HEK293T (cell line): ENCODE measurements around the gene ZBTB40.

Experiments used
- CTCF ChIA-PET: fragments of 350-600 bp; formaldehyde crosslinking; extraction: SDS; loops from one replicate; lab custom pipeline; 2021; ENCODE audit warnings: antibody characterized with exemption, inconsistent platforms; lab: Yijun Ruan, JAX
- POLR2A ChIA-PET: fragments of 350-600 bp; formaldehyde crosslinking; extraction: SDS; loops from one replicate; lab custom pipeline; 2020; ENCODE audit warnings: antibody characterized with exemption, inconsistent platforms; lab: Yijun Ruan, JAX
- DNase-seq: peaks from one replicate; pipeline ENCODE4 v3.0.0; 2012; ENCODE audit warnings: mixed read lengths; ENCODE audit errors: extremely low spot score
- ARNT ChIP-seq: fragments of 450-650 bp; IDR thresholded peaks from 2 replicates; pipeline ENCODE4 v1.6.1; 2017; ENCODE audit warnings: mild to moderate bottlenecking
- BHLHE40 ChIP-seq: fragments of 450-650 bp; IDR thresholded peaks from 2 replicates; pipeline ENCODE4 v1.6.1; 2016; ENCODE audit warnings: mild to moderate bottlenecking, moderate library complexity, borderline replicate concordance
- CTBP1 ChIP-seq: fragments of 450-650 bp; IDR thresholded peaks from 2 replicates; pipeline ENCODE4 v1.6.1; 2016; ENCODE audit warnings: borderline replicate concordance
- ELF4 ChIP-seq: fragments of 450-650 bp; IDR thresholded peaks from 2 replicates; pipeline ENCODE4 v1.6.1; 2017; ENCODE audit warnings: antibody characterized with exemption
- FOXA1 ChIP-seq: fragments of 450-650 bp; IDR thresholded peaks from 2 replicates; pipeline ENCODE4 v1.6.1; 2016; ENCODE audit warnings: mild to moderate bottlenecking
- FOXK2 ChIP-seq: fragments of 450-650 bp; IDR thresholded peaks from 2 replicates; pipeline ENCODE4 v1.6.1; 2016; ENCODE audit warnings: mild to moderate bottlenecking
- FOXM1 ChIP-seq: fragments of 450-650 bp; IDR thresholded peaks from 2 replicates; pipeline ENCODE4 v1.6.1; 2017; ENCODE audit warnings: mild to moderate bottlenecking, borderline replicate concordance
- HDGF ChIP-seq: fragments of 450-650 bp; IDR thresholded peaks from 2 replicates; pipeline ENCODE4 v1.6.1; 2017; ENCODE audit warnings: antibody characterized with exemption, borderline replicate concordance
- L3MBTL2 ChIP-seq: fragments of 450-650 bp; conservative IDR thresholded peaks from 2 replicates; pipeline ENCODE4 v1.6.1; 2016; ENCODE audit warnings: mild to moderate bottlenecking
- LEF1 ChIP-seq: fragments of 450-650 bp; IDR thresholded peaks from 2 replicates; pipeline ENCODE4 v1.6.1; 2017; ENCODE audit warnings: mild to moderate bottlenecking, borderline replicate concordance
- NFRKB ChIP-seq: fragments of 450-650 bp; IDR thresholded peaks from 2 replicates; pipeline ENCODE4 v1.6.1; 2016; ENCODE audit warnings: mild to moderate bottlenecking, moderate library complexity
- SP1 ChIP-seq: fragments of 450-650 bp; IDR thresholded peaks from 2 replicates; pipeline ENCODE4 v1.6.1; 2017
- SUZ12 ChIP-seq: fragments of 450-650 bp; IDR thresholded peaks from 2 replicates; pipeline ENCODE4 v1.6.1; 2016; ENCODE audit warnings: mild to moderate bottlenecking
- TARDBP ChIP-seq: fragments of 450-650 bp; IDR thresholded peaks from 2 replicates; pipeline ENCODE4 v1.6.1; 2016
- ZNF384 ChIP-seq: fragments of 450-650 bp; IDR thresholded peaks from 2 replicates; pipeline ENCODE4 v1.6.1; 2016
- TF ChIP-seq, protein P1 (sequence below): fragments of 450-650 bp; IDR thresholded peaks from 2 replicates; pipeline ENCODE4 v1.6.1; 2016

The ZBTB40 gene

DNA sequence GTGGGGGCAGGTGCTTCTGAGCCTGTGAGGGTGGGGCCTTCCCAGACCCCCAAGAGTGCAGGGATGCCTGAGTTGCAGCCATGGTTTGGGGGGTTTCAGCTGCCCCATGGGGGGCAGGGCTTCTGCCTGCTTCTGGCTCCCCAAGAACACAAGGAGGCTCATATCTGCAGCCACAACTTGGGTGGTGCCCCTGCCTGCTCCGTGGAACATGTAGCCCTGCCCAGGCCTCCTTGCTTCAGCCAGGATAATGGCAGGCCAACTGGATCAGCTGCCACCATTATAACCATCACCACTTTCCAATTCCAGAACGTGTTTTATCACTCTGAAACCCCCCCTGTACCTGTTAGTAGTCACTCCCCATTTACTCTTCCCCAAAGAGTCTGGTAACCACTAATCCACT, 14.0 kb downstream of the ZBTB40 start:
- TF ChIP-seq SP1 (no peak), TARDBP (no peak), FOXK2 (no peak), FOXM1 (no peak), NFRKB (no peak), ARNT (no peak), ELF4 (no peak), CTBP1 (no peak), LEF1 (no peak), ZNF384 (no peak), SUZ12 (no peak), L3MBTL2 (no peak), HDGF (no peak), FOXA1 (no peak), BHLHE40 (no peak)
- TF ChIP-seq, protein P1, sequence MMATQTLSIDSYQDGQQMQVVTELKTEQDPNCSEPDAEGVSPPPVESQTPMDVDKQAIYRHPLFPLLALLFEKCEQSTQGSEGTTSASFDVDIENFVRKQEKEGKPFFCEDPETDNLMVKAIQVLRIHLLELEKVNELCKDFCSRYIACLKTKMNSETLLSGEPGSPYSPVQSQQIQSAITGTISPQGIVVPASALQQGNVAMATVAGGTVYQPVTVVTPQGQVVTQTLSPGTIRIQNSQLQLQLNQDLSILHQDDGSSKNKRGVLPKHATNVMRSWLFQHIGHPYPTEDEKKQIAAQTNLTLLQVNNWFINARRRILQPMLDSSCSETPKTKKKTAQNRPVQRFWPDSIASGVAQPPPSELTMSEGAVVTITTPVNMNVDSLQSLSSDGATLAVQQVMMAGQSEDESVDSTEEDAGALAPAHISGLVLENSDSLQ: no peak

DNA sequence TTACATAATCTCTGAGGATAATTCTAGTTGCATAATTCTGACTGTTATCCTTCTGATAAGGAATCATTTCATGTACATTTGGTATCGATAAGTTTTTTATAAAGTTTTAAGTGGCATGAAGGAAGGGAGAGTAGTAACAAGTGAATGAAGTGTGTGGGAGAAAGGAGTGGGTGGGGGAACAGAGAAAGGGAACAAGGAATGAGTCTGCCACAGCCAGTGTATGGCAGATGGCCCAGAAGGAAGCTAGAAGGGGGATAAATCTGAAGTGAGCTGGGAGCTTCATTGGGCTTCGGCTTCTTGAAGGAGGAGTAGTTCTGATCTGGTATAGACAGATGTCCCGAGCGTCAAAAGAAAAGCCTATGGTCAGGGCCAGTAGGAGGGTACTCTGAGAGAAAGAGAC, 18.6 kb downstream of the ZBTB40 start:
- TF ChIP-seq NFRKB: no peak
- TF ChIP-seq L3MBTL2: no peak
- no peak for TF ChIP-seq CTBP1
- TF ChIP-seq, protein P1: no peak
- no peak for TF ChIP-seq FOXA1
- no peak for TF ChIP-seq BHLHE40
- TF ChIP-seq TARDBP: no peak
- no peak for TF ChIP-seq ARNT
- no peak for TF ChIP-seq HDGF
- no peak for TF ChIP-seq ELF4
- no peak for TF ChIP-seq SUZ12
- TF ChIP-seq FOXK2: no peak
- TF ChIP-seq SP1: no peak
- no peak for TF ChIP-seq ZNF384
- no peak for TF ChIP-seq FOXM1
- TF ChIP-seq LEF1: no peak
- DNase-seq: no peak
- POLR2A ChIA-PET: no interaction called here
- CTCF ChIA-PET: no interaction called here

More for the DNA sequence above, 14.0 kb downstream of the ZBTB40 start:
- DNase-seq: no peak
- ChIA-PET POLR2A (no interaction called here), CTCF (no interaction called here)

DNA sequence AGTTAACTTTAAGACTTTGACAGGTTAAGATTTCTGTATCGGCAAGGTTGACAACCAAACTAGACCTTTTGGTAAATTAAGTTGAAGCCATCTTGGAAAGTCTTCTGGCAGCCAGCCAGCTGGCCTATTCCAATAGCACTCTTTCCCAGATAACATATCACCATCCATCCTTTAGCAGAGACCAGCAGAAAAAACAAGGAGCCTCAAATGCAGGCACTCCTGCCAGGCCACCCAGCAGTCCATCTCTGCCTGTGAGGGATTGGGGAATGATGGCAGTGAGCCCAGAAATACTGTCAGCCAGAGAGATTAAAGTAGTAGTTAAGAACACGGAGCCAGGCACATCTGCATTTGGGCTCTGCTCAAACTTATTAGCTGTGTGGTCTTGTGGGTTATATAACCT, 19.4 kb downstream of the ZBTB40 start:
- no peak for DNase-seq
- CTCF ChIA-PET: no interaction called here
- TF ChIP-seq NFRKB: no peak
- TF ChIP-seq CTBP1: no peak
- no peak for TF ChIP-seq ARNT
- TF ChIP-seq SUZ12: no peak
- no peak for TF ChIP-seq HDGF
- POLR2A ChIA-PET: no interaction called here

DNA sequence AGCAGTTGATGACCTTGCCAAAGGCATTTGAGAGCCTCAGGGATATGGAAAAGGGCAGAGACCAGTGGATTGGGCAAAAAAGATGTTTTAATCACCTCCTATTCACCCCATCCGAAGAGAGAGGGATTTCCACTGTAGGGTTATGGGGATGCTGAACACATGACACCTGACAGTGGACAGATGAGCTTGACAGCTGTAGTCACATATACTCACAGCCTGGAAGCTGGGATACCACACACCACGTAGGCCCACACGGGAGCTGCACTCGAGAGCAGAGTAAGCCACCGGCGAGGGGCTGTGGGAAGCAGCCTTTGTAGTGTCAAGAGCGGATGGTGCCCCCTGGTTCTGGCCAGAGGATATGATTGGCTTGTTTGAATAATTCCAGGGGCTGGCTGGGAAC, 20.0 kb downstream of the ZBTB40 start:
- TF ChIP-seq CTBP1: no peak
- TF ChIP-seq ZNF384: no peak
- TF ChIP-seq FOXK2: no peak
- no peak for TF ChIP-seq FOXA1
- no peak for TF ChIP-seq LEF1
- TF ChIP-seq, protein P1: no peak
- TF ChIP-seq NFRKB: no peak
- no peak for TF ChIP-seq ARNT
- no peak for TF ChIP-seq BHLHE40
- TF ChIP-seq TARDBP: no peak
- TF ChIP-seq SP1: no peak
- TF ChIP-seq ELF4: no peak
- TF ChIP-seq HDGF: no peak
- TF ChIP-seq SUZ12: no peak
- TF ChIP-seq FOXM1: no peak
- TF ChIP-seq L3MBTL2: no peak
- POLR2A ChIA-PET: no interaction called here
- CTCF ChIA-PET: interaction anchor here (1.1 kb wide), 1 partner anchor 19 kb away, joined by 3 read pairs; no protein-coding TSS in a partner anchor
- no peak for DNase-seq

DNA sequence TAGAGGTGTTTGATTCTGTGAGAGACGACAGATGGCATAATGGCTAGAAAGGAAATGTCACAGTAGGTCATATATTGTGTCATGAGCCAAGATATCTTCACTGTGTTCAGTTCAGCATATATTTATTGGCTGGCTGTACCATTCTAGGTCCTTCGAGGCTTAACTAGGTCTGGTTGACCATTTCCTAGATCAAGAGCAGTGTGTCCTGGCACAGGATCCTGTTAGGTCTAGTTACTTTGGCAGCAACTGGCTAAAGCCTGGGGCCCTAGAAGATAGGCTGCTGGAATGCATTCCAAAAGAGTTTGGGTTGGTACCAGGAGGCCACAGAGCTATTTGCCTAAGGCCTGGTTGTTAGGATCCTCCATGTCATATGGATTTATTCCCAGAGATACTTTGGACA, 20.9 kb downstream of the ZBTB40 start:
- TF ChIP-seq FOXM1: no peak
- no peak for TF ChIP-seq LEF1
- TF ChIP-seq ZNF384: no peak
- TF ChIP-seq FOXK2: no peak
- no peak for TF ChIP-seq L3MBTL2
- no peak for TF ChIP-seq TARDBP
- TF ChIP-seq SUZ12: no peak
- no peak for TF ChIP-seq ELF4
- no peak for TF ChIP-seq FOXA1
- TF ChIP-seq, protein P1: no peak
- no peak for TF ChIP-seq NFRKB
- TF ChIP-seq BHLHE40: no peak
- TF ChIP-seq ARNT: no peak
- CTCF ChIA-PET: interaction anchor here (1.1 kb wide), 1 partner anchor 18 kb away, joined by 3 read pairs; no protein-coding TSS in a partner anchor
- POLR2A ChIA-PET: no interaction called here
- DNase-seq: no peak

DNA sequence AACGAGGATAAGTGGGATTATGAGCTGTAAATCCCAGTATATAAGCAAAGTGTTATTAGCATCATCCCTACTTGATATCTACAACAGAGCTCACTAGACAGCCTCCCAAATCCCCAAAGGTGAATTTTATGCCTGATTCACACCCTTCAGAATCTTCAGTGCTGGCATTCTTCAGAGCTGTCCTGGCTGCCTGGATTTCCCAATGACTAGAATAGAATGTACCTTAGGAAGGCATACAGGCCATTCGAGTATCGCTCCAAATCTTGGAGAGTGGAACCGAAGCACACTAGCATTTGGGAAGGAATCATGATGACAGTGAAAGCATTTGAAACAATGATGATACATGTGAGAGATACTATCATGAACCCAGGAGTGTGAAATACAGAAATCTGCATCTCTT, 22.3 kb downstream of the ZBTB40 start:
- POLR2A ChIA-PET: no interaction called here
- no peak for DNase-seq
- CTCF ChIA-PET: no interaction called here
- TF ChIP-seq SP1: no peak
- no peak for TF ChIP-seq TARDBP
- no peak for TF ChIP-seq NFRKB
- TF ChIP-seq FOXK2: no peak
- no peak for TF ChIP-seq L3MBTL2
- no peak for TF ChIP-seq CTBP1
- no peak for TF ChIP-seq ELF4
- no peak for TF ChIP-seq ARNT
- no peak for TF ChIP-seq ZNF384
- TF ChIP-seq FOXM1: no peak
- TF ChIP-seq LEF1: no peak
